Immature natural killer cell (primary cell): Measurements from ENCODE around the gene RIPK1. TPM values are rescaled to one million over a fixed set of nuclear protein-coding genes. Genes with fewer than 3 reads are reported as not detected.
A peak's percentile ranks its signal among the peaks of the same experiment; 100 is the strongest.
"Not testable (repeated sequence)": the region's sequence is repeated elsewhere in the genome, so short reads cannot be mapped to it uniquely, and the experiment has no call there.

Source experiments
- DNase-seq, 3 donors: peaks; one replicate each; pipeline ENCODE4 v3.0.0; 2022; ENCODE audit warnings: mixed read lengths in 1 of 3
- H3K27ac Mint-ChIP-seq, 6 donors: one replicate each; pipeline ENCODE4 v1.8.0; 2020; ENCODE audit warnings: mixed read lengths in 6 of 6, mild to moderate bottlenecking in 5 of 6, inconsistent platforms in 4 of 6, moderate library complexity in 3 of 6
- H3K27me3 Mint-ChIP-seq, 3 donors: one replicate each; pipeline ENCODE4 v1.8.0; 2020 to 2021; ENCODE audit warnings: low read depth in 3 of 3, mild to moderate bottlenecking in 3 of 3, mixed read lengths in 3 of 3, moderate library complexity in 3 of 3, inconsistent platforms in 1 of 3
- H3K36me3 Mint-ChIP-seq, 3 donors: one replicate each; pipeline ENCODE4 v1.8.0; 2020; ENCODE audit warnings: mixed read lengths in 3 of 3, inconsistent platforms in 2 of 3, mild to moderate bottlenecking in 2 of 3
- H3K4me1 Mint-ChIP-seq, 2 donors: one replicate each; pipeline ENCODE4 v1.8.0; 2020; ENCODE audit warnings: inconsistent platforms in 2 of 2, mild to moderate bottlenecking in 2 of 2, mixed read lengths in 2 of 2, moderate library complexity in 1 of 2
- H3K4me3 Mint-ChIP-seq, 5 donors: one replicate each; pipeline ENCODE4 v1.8.0; 2020; ENCODE audit warnings: mild to moderate bottlenecking in 5 of 5, mixed read lengths in 5 of 5, inconsistent platforms in 3 of 5, moderate library complexity in 3 of 5
- H3K9me3 Mint-ChIP-seq, 6 donors: one replicate each; pipeline ENCODE4 v1.8.0; 2020; ENCODE audit warnings: mild to moderate bottlenecking in 6 of 6, mixed read lengths in 6 of 6, inconsistent platforms in 4 of 6, moderate library complexity in 3 of 6
- polyA plus RNA-seq, 3 donors: library from polyadenylated mRNA; unstranded; fragments of 300-500 nt; fragmentation: Illumina TruSeq; gene quantifications; one replicate each; pipeline ENCODE4 v1.2.3, GENCODE V29; 2021

Gene RIPK1
- polyA plus RNA-seq, 3 donors from 2014 or later, result 13.8 to 32.6 (median 23.5) TPM

DNA sequence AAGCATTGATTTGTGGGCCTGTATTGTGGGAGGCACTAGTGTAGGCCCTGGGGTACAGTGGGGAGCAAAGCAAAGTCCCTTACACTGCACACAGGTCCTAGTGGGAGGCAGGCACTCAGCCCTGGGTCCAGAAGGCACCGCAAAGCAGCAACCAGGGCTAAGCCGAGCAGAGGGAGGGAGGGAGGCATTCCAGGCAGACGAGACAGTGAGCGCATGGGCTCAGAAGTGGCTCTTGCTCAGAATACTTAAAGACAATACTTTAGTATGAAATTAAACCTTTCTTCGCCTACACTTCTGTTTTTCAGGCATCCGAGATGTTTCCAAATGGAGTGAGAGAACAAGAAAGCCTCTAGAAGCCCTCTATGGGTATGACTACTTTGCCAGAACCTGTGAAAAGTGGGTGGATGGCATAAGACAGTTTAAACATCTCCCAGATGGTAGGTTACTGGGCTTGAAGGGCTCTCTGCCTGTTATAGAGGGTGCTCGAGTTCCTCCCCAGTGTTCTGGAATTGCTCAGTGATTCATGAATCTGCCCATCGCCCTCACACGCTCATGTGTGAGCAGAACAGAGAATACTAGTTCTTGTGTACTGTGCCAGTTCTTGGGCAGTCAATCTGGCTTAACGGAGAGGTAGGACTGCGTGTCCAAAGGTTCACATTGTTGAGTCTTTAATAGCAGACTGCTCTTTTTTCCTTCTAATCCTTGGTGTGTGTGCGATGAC, 68.9 kb downstream of the RIPK1 start:
- no peaks in the 10 kb centered on the region for H3K9me3 Mint-ChIP-seq
- H3K4me1 Mint-ChIP-seq, result no peaks in the 10 kb centered on the region
- peaks cover 12 to 46% (median 40%) of the 10 kb centered on the region in 3 donors for H3K36me3 Mint-ChIP-seq
- DNase-seq, result no peak
- H3K27me3 Mint-ChIP-seq, result peaks cover 0 to 2% (median 2%) of the 10 kb centered on the region in 3 donors
- no peak overlapping the region for H3K4me3 Mint-ChIP-seq
- no peak overlapping the region for H3K27ac Mint-ChIP-seq

GRCh38 chr6:3137873-3138272, 69.6 kb downstream of the RIPK1 start:
- not testable (repeated sequence) for H3K9me3 Mint-ChIP-seq, DNase-seq, H3K4me1 Mint-ChIP-seq, H3K27me3 Mint-ChIP-seq, H3K4me3 Mint-ChIP-seq, H3K27ac Mint-ChIP-seq
- H3K36me3 Mint-ChIP-seq, result peaks cover 12 to 46% (median 39%) of the 10 kb centered on the region in 3 donors

DNA sequence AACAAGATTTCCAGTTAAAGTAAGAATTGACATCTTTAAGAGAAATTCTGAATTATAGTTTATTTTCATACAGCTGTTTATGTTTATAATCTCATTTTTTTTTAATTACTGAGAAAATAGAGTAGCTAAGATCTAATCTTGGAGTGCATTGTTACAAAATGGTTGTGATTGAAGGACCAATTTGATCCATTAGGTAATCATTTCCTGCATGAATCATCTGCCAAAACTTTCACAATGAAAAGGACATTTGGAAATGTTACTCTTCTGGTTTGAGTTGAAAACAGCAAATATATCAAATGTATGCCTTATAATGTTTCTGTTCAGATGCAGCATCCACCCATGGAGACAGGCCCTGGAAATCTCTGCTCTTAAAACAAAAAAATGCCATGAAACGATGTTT, 70.0 kb downstream of the RIPK1 start:
- Mint-ChIP-seq H3K4me3 (no peak overlapping the region), H3K27me3 (peaks cover 0 to 2% (median 0%) of the 10 kb centered on the region in 3 donors), H3K9me3 (no peaks in the 10 kb centered on the region), H3K27ac (no peak overlapping the region), H3K36me3 (peaks cover 12 to 46% (median 39%) of the 10 kb centered on the region in 3 donors), H3K4me1 (no peaks in the 10 kb centered on the region)
- no peak for DNase-seq

DNA sequence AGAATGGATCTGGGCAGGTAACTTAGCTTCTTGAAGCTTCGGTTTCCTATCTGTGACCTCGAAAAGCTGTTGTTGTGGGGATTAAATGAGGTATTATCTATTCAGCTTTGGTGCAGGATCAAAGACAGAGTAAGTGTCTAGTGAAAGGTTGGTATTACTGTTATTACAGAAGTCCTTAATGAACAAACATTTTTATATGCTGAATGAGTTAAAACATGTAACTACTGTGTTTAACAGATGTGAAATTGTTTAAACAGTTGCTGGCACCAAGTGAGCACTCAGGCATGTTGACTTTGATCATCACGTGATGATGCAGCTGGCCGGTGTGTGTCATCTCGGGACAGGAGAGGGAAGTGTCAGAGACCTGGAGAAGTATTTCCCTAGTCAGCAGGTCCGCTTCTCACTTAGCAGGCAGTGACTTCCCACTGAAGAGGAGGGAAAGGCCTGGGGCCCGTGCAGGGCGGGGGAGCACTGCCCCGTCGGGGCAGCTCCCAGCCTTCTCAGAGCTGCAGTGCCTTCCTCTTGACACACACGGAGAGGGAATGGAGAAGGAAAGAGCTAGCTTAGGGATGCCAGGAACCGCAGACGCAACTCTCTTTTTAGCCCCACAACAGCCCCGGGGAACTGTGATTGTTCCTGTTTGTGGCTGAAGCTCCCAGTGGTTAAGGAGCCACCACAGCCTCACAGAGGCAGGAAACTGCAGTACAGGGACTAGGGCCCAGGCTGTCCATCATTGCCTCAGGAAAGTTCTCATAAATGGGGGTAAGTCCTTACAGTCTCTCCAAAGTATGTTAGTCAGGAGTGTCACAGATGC, 71.0 kb downstream of the RIPK1 start:
- Mint-ChIP-seq H3K4me3 (no peak overlapping the region), H3K9me3 (no peaks in the 10 kb centered on the region), H3K4me1 (no peaks in the 10 kb centered on the region), H3K27ac (no peak overlapping the region), H3K27me3 (peaks cover 0 to 2% (median 0%) of the 10 kb centered on the region in 3 donors), H3K36me3 (peaks cover 12 to 46% (median 33%) of the 10 kb centered on the region in 3 donors)
- no peak for DNase-seq

DNA sequence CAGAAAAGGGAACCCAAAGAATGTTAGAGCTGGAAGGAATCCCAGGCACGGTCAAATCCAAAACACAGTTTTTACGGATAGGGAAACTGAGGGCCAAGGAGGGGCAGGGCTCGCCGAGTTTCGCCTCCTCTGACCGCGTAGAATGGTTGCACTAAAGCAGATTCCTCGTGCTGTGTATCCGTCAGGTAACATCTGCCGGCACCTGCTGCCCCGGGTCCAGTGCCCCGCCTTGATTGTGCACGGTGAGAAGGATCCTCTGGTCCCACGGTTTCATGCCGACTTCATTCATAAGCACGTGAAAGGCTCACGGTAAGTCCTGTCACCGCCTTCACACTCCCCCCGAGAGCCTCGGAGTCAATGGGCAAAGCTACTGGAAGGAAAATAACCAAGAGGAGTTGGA, 71.9 kb downstream of the RIPK1 start:
- no peak for DNase-seq
- no peak overlapping the region for H3K27ac Mint-ChIP-seq
- H3K4me3 Mint-ChIP-seq, result no peak overlapping the region
- H3K4me1 Mint-ChIP-seq, result no peaks in the 10 kb centered on the region
- H3K27me3 Mint-ChIP-seq, result peaks cover 0 to 2% (median 0%) of the 10 kb centered on the region in 3 donors
- H3K9me3 Mint-ChIP-seq, result no peaks in the 10 kb centered on the region
- peaks cover 12 to 45% (median 30%) of the 10 kb centered on the region in 3 donors for H3K36me3 Mint-ChIP-seq

GRCh38 chr6:3142536-3142935, 74.2 kb downstream of the RIPK1 start:
- Mint-ChIP-seq H3K27me3 (peaks cover 0 to 2% (median 0%) of the 10 kb centered on the region in 3 donors), H3K27ac (no peak overlapping the region), H3K9me3 (no peaks in the 10 kb centered on the region), H3K4me3 (no peak overlapping the region), H3K4me1 (no peaks in the 10 kb centered on the region), H3K36me3 (peaks cover 14 to 31% (median 15%) of the 10 kb centered on the region in 3 donors)
- no peak for DNase-seq

DNA sequence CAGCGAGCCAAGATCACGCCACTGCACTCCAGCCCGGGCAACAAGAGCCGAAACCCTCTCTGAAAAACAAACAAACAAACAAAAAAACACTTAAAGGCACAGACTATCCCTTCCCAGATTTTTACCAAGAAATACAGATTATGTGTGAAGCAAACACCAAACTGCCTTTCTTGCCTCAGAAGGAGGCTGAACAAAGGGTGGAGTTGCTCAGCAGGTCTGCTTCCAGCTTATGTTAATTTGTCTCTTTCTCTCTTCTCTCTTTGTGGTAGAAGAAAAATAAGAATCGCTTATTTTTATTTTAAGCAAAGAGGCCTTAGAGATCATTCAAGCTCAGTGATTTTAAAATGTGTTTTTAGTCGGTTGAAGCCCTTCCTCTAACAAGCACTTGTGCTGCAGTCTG, 74.9 kb downstream of the RIPK1 start:
- no peaks in the 10 kb centered on the region for H3K4me1 Mint-ChIP-seq
- no peak overlapping the region for H3K4me3 Mint-ChIP-seq
- H3K36me3 Mint-ChIP-seq, result peaks cover 16 to 28% (median 17%) of the 10 kb centered on the region in 3 donors
- H3K27ac Mint-ChIP-seq, result no peak overlapping the region
- no peak for DNase-seq
- peaks cover 0 to 2% (median 0%) of the 10 kb centered on the region in 3 donors for H3K27me3 Mint-ChIP-seq
- no peaks in the 10 kb centered on the region for H3K9me3 Mint-ChIP-seq

DNA sequence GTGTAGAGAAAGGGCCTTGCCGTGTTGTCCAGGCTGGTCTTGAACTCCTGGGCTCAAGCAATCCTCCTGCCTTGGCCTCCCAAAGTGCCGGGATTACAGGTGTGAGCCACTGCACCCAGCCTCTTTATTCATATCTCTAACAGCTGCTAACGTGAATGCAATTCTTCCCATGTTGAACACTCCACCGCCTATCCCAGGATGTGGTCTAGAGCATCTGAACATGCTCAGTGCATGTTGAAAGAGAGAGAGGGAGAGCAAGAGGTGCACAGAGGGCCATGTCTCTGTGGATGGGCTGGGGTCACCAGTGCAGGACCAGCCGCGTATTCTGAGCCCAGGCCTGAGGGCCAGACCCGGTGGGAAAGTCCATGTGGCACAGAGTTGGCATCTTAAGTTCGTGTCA, 76.3 kb downstream of the RIPK1 start:
- H3K9me3 Mint-ChIP-seq, result no peaks in the 10 kb centered on the region
- H3K36me3 Mint-ChIP-seq, result peaks cover 7 to 17% (median 12%) of the 10 kb centered on the region in 3 donors
- no peak for DNase-seq
- peaks cover 0 to 2% (median 0%) of the 10 kb centered on the region in 3 donors for H3K27me3 Mint-ChIP-seq
- no peak overlapping the region for H3K4me3 Mint-ChIP-seq
- no peaks in the 10 kb centered on the region for H3K4me1 Mint-ChIP-seq
- H3K27ac Mint-ChIP-seq, result no peak overlapping the region

- Mint-ChIP-seq H3K27me3 (no peaks in the 10 kb centered on the region), H3K4me3 (no peak overlapping the region), H3K9me3 (no peaks in the 10 kb centered on the region), H3K27ac (no peak overlapping the region), H3K36me3 (peaks cover 4 to 13% (median 7%) of the 10 kb centered on the region in 3 donors), H3K4me1 (no peaks in the 10 kb centered on the region)
- no peak for DNase-seq
These were observed 79.8 kb downstream of the RIPK1 start for GRCh38 chr6:3147914-3148757.

DNA sequence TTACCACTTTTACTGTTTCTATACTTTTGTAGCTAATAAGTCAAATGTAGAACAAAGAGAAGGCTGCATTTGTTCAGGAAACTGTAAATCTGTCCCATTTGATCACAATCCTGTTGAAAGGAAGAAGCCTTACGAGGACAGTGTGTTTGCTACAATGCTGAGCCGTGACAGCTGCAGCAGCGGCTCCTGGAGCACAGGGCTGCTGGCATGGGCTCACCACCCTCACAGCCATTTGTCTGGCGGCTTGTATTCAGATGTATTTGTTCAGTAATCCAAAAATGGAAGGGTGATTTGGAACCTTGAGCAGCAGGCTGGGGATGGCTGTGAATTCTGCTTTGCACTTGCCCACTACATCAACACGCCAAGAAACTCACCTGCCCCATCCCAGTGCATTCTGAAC, 83.4 kb downstream of the RIPK1 start:
- peaks cover 2 to 6% of the 10 kb centered on the region in 2 donors for H3K4me1 Mint-ChIP-seq
- H3K9me3 Mint-ChIP-seq, result no peaks in the 10 kb centered on the region
- H3K27me3 Mint-ChIP-seq, result peaks cover 4 to 7% (median 5%) of the 10 kb centered on the region in 3 donors
- peaks cover 4 to 17% (median 7%) of the 10 kb centered on the region in 3 donors for H3K36me3 Mint-ChIP-seq
- no peak overlapping the region for H3K4me3 Mint-ChIP-seq
- DNase-seq, result no peak
- H3K27ac Mint-ChIP-seq, result no peak overlapping the region

GRCh38 chr6:3152689-3153088, 84.4 kb downstream of the RIPK1 start:
- Mint-ChIP-seq H3K4me1 (peaks cover 6 to 10% of the 10 kb centered on the region in 2 donors), H3K36me3 (peaks cover 0 to 13% (median 3%) of the 10 kb centered on the region in 3 donors), H3K27me3 (peaks cover 8 to 10% (median 8%) of the 10 kb centered on the region in 3 donors), H3K27ac (no peak overlapping the region), H3K9me3 (no peaks in the 10 kb centered on the region), H3K4me3 (no peak overlapping the region)
- no peak for DNase-seq

- Mint-ChIP-seq H3K36me3 (peaks cover 0 to 13% (median 3%) of the 10 kb centered on the region in 3 donors), H3K4me3 (peak overlapping the region in 2 of 5 donors; percentile 10 to 52), H3K27me3 (peaks cover 11 to 19% (median 15%) of the 10 kb centered on the region in 3 donors), H3K4me1 (peaks cover 14 to 16% of the 10 kb centered on the region in 2 donors)
- H3K9me3 Mint-ChIP-seq, H3K27ac Mint-ChIP-seq, DNase-seq: not testable (repeated sequence)
These were observed 87.1 kb downstream of the RIPK1 start for GRCh38 chr6:3155416-3155815.
